ENCODE measurements around the gene ACR.

The ACR gene

DNA sequence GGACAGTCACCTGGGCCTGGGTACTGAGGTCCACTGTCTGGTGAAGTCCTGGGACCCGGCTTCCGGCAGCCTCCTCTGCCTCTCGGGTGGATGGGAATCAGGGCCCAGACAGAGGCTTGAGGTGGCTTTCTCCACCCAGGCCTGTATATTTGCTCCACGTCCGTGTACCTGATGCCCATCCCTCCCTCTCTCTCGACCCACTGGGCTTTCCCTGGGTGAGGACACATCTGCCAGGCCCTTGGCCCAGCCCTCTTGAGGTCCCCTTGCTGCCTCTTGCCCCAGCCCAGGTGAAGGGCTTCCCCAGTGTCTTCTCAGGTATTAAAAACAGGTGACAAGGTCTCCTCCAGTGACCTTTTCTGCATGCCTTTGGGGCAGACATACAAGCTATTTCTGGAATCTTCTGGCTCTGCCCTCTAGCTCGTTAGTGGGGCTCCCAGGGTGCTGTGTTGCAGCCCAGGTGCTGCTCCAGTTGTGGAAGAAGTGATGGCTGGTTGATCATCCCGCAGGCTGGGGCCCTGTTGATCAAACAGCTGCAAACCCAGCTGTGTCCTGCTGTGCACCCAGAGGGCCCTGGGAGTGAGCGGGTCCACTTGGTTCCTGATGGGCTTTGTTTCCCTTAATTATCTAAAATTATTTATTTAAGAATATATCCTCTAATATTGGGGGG, 25.5 kb upstream of the ACR start:
- Histone ChIP-seq H4K20me1 (ENCODE audit: insufficient read depth, low read length) (no peaks in the 10 kb centered on the region), H3K4me2 (ENCODE audit: low read depth, low read length) (no peak overlapping the region), H3K27ac (ENCODE audit: low read length) (no peak overlapping the region), H3K9ac (ENCODE audit: low read length) (no peak overlapping the region), H3K4me3 (ENCODE audit: low read length) (no peak overlapping the region), H3K9me3 (replicated peaks; ENCODE audit: insufficient read depth, low read length) (no peaks in the 10 kb centered on the region), H3K4me1 (ENCODE audit: low read length) (no peaks in the 10 kb centered on the region), H3K27me3 (replicated peaks; ENCODE audit: insufficient read depth, low read length) (no peaks in the 10 kb centered on the region), H3K79me2 (ENCODE audit: low read length) (no peaks in the 10 kb centered on the region), H3K36me3 (replicated peaks; ENCODE audit: insufficient read depth, low read length) (no peaks in the 10 kb centered on the region), H3F3A (ENCODE audit: insufficient read depth, low read length) (no peaks in the 10 kb centered on the region), H2AFZ (ENCODE audit: low read length) (no peak overlapping the region), H3K9me2 (replicated peaks; ENCODE audit: insufficient read depth, low read length) (no peaks in the 10 kb centered on the region)
- DNase-seq = no peak
- no peak for TF ChIP-seq EZH2 (optimal IDR thresholded peaks at IDR 0.05; ENCODE audit: low read depth, low read length)
- TF ChIP-seq EZH2phosphoT487 (IDR thresholded peaks at IDR 0.05; ENCODE audit: low read length) = no peak

DNA sequence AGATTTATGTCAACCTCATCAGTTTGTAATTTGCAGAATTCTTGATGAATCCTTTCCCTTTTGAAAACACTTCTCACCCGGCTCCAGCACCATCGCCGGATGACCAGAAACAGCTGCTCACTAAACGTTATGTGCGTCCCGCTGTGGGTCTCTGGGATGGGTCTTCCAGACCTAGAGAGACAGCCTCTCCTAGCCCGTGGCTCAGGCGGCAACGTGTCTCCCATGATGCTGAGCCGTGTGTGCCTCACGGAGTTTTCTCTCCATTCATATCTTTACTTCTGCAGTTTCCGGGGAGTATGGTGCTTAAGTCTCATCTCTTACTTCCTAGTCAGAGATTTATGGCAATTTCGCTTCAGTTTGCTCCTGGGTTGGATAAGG, 25.0 kb upstream of the ACR start:
- Histone ChIP-seq H3K9me3 (replicated peaks; ENCODE audit: insufficient read depth, low read length) (no peaks in the 10 kb centered on the region), H3K79me2 (ENCODE audit: low read length) (no peaks in the 10 kb centered on the region), H2AFZ (ENCODE audit: low read length) (no peak overlapping the region), H3F3A (ENCODE audit: insufficient read depth, low read length) (no peaks in the 10 kb centered on the region), H3K9ac (ENCODE audit: low read length) (no peak overlapping the region), H3K9me2 (replicated peaks; ENCODE audit: insufficient read depth, low read length) (no peaks in the 10 kb centered on the region), H3K27ac (ENCODE audit: low read length) (no peak overlapping the region), H3K4me3 (ENCODE audit: low read length) (no peak overlapping the region), H3K27me3 (replicated peaks; ENCODE audit: insufficient read depth, low read length) (no peaks in the 10 kb centered on the region), H3K4me2 (ENCODE audit: low read depth, low read length) (no peak overlapping the region), H3K4me1 (ENCODE audit: low read length) (no peaks in the 10 kb centered on the region), H4K20me1 (ENCODE audit: insufficient read depth, low read length) (no peaks in the 10 kb centered on the region), H3K36me3 (replicated peaks; ENCODE audit: insufficient read depth, low read length) (no peaks in the 10 kb centered on the region)
- DNase-seq = no peak
- TF ChIP-seq, protein P1, sequence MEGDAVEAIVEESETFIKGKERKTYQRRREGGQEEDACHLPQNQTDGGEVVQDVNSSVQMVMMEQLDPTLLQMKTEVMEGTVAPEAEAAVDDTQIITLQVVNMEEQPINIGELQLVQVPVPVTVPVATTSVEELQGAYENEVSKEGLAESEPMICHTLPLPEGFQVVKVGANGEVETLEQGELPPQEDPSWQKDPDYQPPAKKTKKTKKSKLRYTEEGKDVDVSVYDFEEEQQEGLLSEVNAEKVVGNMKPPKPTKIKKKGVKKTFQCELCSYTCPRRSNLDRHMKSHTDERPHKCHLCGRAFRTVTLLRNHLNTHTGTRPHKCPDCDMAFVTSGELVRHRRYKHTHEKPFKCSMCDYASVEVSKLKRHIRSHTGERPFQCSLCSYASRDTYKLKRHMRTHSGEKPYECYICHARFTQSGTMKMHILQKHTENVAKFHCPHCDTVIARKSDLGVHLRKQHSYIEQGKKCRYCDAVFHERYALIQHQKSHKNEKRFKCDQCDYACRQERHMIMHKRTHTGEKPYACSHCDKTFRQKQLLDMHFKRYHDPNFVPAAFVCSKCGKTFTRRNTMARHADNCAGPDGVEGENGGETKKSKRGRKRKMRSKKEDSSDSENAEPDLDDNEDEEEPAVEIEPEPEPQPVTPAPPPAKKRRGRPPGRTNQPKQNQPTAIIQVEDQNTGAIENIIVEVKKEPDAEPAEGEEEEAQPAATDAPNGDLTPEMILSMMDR (IDR thresholded peaks at IDR 0.05; ENCODE audit: low read length) = no peak
- no peak for TF ChIP-seq EZH2phosphoT487 (IDR thresholded peaks at IDR 0.05; ENCODE audit: low read length)

DNA sequence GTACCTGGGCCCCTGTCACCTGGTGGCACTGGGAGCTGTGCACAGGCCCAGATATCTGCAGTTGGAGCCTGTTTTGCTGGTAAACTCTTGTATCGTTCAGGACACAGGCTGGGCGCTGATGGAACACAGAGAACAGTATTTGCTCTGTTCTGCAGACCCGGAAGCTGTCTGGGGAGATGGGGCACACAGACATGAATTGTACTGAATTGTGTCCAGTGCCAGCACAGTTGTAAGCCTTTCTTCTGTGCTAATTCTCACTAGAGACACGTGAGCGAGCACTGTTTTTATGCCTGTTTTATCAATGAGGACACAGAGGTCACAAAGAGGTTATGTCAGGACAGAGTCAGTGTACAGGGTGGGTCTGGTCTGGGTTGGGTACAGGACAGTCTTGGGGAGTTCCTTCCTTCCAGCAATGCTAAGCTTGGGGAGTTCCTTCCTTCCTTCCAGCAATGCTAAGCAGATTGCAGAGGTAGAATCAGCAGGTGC, 24.4 kb upstream of the ACR start:
- no peak overlapping the region for H3K9ac ChIP-seq (ENCODE audit: low read length)
- no peaks in the 10 kb centered on the region for H4K20me1 ChIP-seq (ENCODE audit: insufficient read depth, low read length)
- TF ChIP-seq EZH2phosphoT487 (IDR thresholded peaks at IDR 0.05; ENCODE audit: low read length) (no peak), EZH2 (optimal IDR thresholded peaks at IDR 0.05; ENCODE audit: low read depth, low read length) (no peak)
- TF ChIP-seq, protein P1 (IDR thresholded peaks at IDR 0.05; ENCODE audit: low read length) = no peak
- no peak overlapping the region for H3K27ac ChIP-seq (ENCODE audit: low read length)
- no peak for DNase-seq
- H3K4me3 ChIP-seq (ENCODE audit: low read length) = no peak overlapping the region
- H3K79me2 ChIP-seq (ENCODE audit: low read length) = no peaks in the 10 kb centered on the region
- no peak overlapping the region for H3K4me2 ChIP-seq (ENCODE audit: low read depth, low read length)
- H3K9me3 ChIP-seq (replicated peaks; ENCODE audit: insufficient read depth, low read length) = no peaks in the 10 kb centered on the region
- H3K4me1 ChIP-seq (ENCODE audit: low read length) = no peaks in the 10 kb centered on the region
- H3F3A ChIP-seq (ENCODE audit: insufficient read depth, low read length) = no peaks in the 10 kb centered on the region
- H2AFZ ChIP-seq (ENCODE audit: low read length) = no peak overlapping the region
- no peaks in the 10 kb centered on the region for H3K9me2 ChIP-seq (replicated peaks; ENCODE audit: insufficient read depth, low read length)
- no peaks in the 10 kb centered on the region for H3K27me3 ChIP-seq (replicated peaks; ENCODE audit: insufficient read depth, low read length)
- no peaks in the 10 kb centered on the region for H3K36me3 ChIP-seq (replicated peaks; ENCODE audit: insufficient read depth, low read length)

DNA sequence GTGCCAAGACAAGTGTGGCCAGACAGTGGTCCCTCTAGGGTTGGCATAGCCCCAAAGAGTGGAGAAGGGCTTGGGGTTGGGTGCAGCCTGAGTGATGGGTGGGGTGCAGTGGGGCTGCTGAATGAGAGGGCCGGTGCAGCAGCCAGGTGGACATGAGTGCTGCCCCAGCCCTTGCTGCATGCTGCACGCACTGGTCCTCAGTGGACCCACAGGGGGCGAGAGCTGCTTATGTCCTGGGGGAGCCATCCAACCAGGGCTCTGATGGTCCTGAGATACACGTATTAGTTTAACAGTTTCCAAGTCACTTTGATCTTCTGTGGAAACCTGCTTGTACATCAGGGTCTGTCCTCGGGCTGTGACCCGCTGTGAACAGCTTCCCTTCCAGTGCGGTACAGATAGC, 23.9 kb upstream of the ACR start:
- H3K4me1 ChIP-seq (ENCODE audit: low read length) = no peaks in the 10 kb centered on the region
- H3K27me3 ChIP-seq (replicated peaks; ENCODE audit: insufficient read depth, low read length) = no peaks in the 10 kb centered on the region
- H3K4me2 ChIP-seq (ENCODE audit: low read depth, low read length) = no peak overlapping the region
- H4K20me1 ChIP-seq (ENCODE audit: insufficient read depth, low read length) = no peaks in the 10 kb centered on the region
- no peak overlapping the region for H3K9ac ChIP-seq (ENCODE audit: low read length)
- no peak overlapping the region for H2AFZ ChIP-seq (ENCODE audit: low read length)
- no peak for TF ChIP-seq EZH2phosphoT487 (IDR thresholded peaks at IDR 0.05; ENCODE audit: low read length)
- TF ChIP-seq EZH2 (optimal IDR thresholded peaks at IDR 0.05; ENCODE audit: low read depth, low read length) = no peak
- TF ChIP-seq, protein P1 (IDR thresholded peaks at IDR 0.05; ENCODE audit: low read length) = no peak
- H3F3A ChIP-seq (ENCODE audit: insufficient read depth, low read length) = no peaks in the 10 kb centered on the region
- no peaks in the 10 kb centered on the region for H3K36me3 ChIP-seq (replicated peaks; ENCODE audit: insufficient read depth, low read length)
- H3K9me2 ChIP-seq (replicated peaks; ENCODE audit: insufficient read depth, low read length) = no peaks in the 10 kb centered on the region
- no peak for DNase-seq
- no peak overlapping the region for H3K27ac ChIP-seq (ENCODE audit: low read length)
- no peaks in the 10 kb centered on the region for H3K9me3 ChIP-seq (replicated peaks; ENCODE audit: insufficient read depth, low read length)
- no peak overlapping the region for H3K4me3 ChIP-seq (ENCODE audit: low read length)
- no peaks in the 10 kb centered on the region for H3K79me2 ChIP-seq (ENCODE audit: low read length)
